ENCODE measurements around the gene KCNIP4. TPM values are rescaled to one million over a fixed set of nuclear protein-coding genes. Genes with fewer than 3 reads are reported as not detected.

Gene KCNIP4
- total and polyA plus RNA-seq, 9 of the 15 experiments (the other 6 are each of a cell fraction or from before 2014, with no cell fraction given): 0.25 to 0.41 TPM; not detected in 7

GRCh38 chr4:21554500-21554899 is 394.1 kb downstream of the KCNIP4 start:
- no peaks in the 10 kb centered on the region for H3K4me1 ChIP-seq (replicated peaks in 1 of 2; ENCODE audit: control insufficient read depth in 2 of 2, insufficient read depth in 2 of 2, low read length in 2 of 2)
- no peak overlapping the region for H3K27ac ChIP-seq (ENCODE audit: extremely low read depth, low read depth, low read length)
- H3K36me3 ChIP-seq (ENCODE audit: control insufficient read depth, insufficient read depth, low read length): no peaks in the 10 kb centered on the region
- no peaks in the 10 kb centered on the region for H3K9me1 ChIP-seq (ENCODE audit: control insufficient read depth, insufficient read depth, low read length)
- no peaks in the 10 kb centered on the region for H3K79me2 ChIP-seq (ENCODE audit: control insufficient read depth, insufficient read depth, low read length)
- H3K27me3 ChIP-seq (ENCODE audit: control insufficient read depth in 2 of 2, insufficient read depth in 2 of 2, low read length in 2 of 2): no peaks in the 10 kb centered on the region
- H3K9ac ChIP-seq (ENCODE audit: insufficient read depth in 1 of 2, low read depth in 2 of 2, low read length in 2 of 2): no peak overlapping the region
- no peak overlapping the region for H3K4me3 ChIP-seq
- no TSS peak for BruUV-seq (replicated peaks)
- POLR2A ChIA-PET: no interaction called here
- ATAC-seq (no peak), FAIRE-seq (no peak), DNase-seq (ENCODE audit: extremely low read depth in 1 of 4, low spot score in 3 of 4) (no peak)
- H3K4me2 ChIP-seq (ENCODE audit: insufficient read depth, low read length): no peak overlapping the region
- WGBS (ENCODE audit: insufficient coverage, low coverage, missing lambda C conversion rate): 0% methylated on average over 3 of the region's 3 CpGs
- H4K20me1 ChIP-seq (replicated peaks; ENCODE audit: control insufficient read depth, insufficient read depth, low read length): no peaks in the 10 kb centered on the region
- TF ChIP-seq ZNF384 (IDR thresholded peaks at IDR 0.05; ENCODE audit: low read depth, low read length): no peak
- no peak for TF ChIP-seq RFX1 (IDR thresholded peaks at IDR 0.05)
- TF ChIP-seq ZNF134 (CRISPR knock-in tag; conservative IDR thresholded peaks at IDR 0.05): no peak
- no peak for TF ChIP-seq MYC (IDR thresholded peaks at IDR 0.05; ENCODE audit: low read depth, low read length)
- no peak for TF ChIP-seq MYC (CRISPR knock-in tag; IDR thresholded peaks at IDR 0.05; ENCODE audit: borderline replicate concordance, low read depth)
- TF ChIP-seq MCM2 (IDR thresholded peaks at IDR 0.05; ENCODE audit: low read depth): no peak
- no peak for TF ChIP-seq POLR3A (IDR thresholded peaks at IDR 0.05; ENCODE audit: borderline replicate concordance, extremely low read depth, insufficient read depth, insufficient read length)
- no peak for TF ChIP-seq ZNF561 (CRISPR knock-in tag; conservative IDR thresholded peaks at IDR 0.05)
- TF ChIP-seq FOSL1 (tag; conservative IDR thresholded peaks at IDR 0.05): no peak
- TF ChIP-seq EWSR1 (IDR thresholded peaks at IDR 0.05; ENCODE audit: borderline replicate concordance, low read depth, partially characterized antibody): no peak
- no peak for TF ChIP-seq ETS1 (conservative IDR thresholded peaks at IDR 0.05; ENCODE audit: control insufficient read depth, low read depth, low read length)
- TF ChIP-seq FIP1L1 (IDR thresholded peaks at IDR 0.05; ENCODE audit: low read depth, low read length, poor library complexity, severe bottlenecking): no peak
- TF ChIP-seq MTA3 (IDR thresholded peaks at IDR 0.05; ENCODE audit: borderline replicate concordance): no peak
- in situ Hi-C loops (cut with MboI): no loop called here
- intact Hi-C loops (cut with micrococcal nuclease): no loop called here
- CTCF ChIA-PET (ENCODE audit: low intra/inter-chr PET ratio): no interaction called here
- H2AFZ ChIP-seq (ENCODE audit: low read depth, low read length): no peak overlapping the region
- H3K9me3 ChIP-seq (replicated peaks; ENCODE audit: control insufficient read depth, insufficient read depth, low read depth, low read length): no peaks in the 10 kb centered on the region
